ENCODE measurements around the gene KCTD12.

KCTD12 gene

GRCh38 chr13:76874479-76874878 is 11.7 kb downstream of the KCTD12 start:
- no peak for ATAC-seq (ENCODE audit: insufficient read depth, low read depth)

DNA sequence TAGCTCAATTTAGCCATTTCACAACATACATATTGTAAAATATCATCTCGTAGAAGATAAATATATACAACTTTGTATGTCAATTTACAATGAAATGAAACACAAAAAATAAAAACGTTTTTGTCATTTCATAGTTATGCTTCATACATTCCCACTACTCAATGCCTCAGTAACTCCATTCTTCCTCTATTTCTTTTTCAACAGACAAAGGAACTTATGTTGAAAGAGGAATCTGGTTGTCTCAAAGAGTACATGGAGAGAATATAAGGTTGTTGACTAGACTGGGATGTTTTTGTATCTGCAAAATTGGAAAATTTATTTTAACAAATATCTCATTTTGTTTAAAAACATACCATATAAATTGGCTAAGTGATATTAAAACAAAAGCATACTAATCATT is 12.8 kb downstream of the KCTD12 start:
- Histone ChIP-seq H3K79me2 (ENCODE audit: insufficient read depth, low read length) (no peaks in the 10 kb centered on the region), H3K4me1 (ENCODE audit: insufficient read depth, low read length) (no peaks in the 10 kb centered on the region), H3K9ac (ENCODE audit: low read depth, low read length) (no peak overlapping the region), H3K36me3 (ENCODE audit: insufficient read depth, low read length) (no peaks in the 10 kb centered on the region), H3K27me3 (ENCODE audit: insufficient read depth, low read length, poor library complexity) (peaks cover 8% of the 10 kb centered on the region), H2AFZ (ENCODE audit: low read depth, low read length) (no peak overlapping the region), H3K4me2 (ENCODE audit: insufficient read depth, low read length) (no peak overlapping the region), H3K9me3 (ENCODE audit: insufficient read depth, low read length, severe bottlenecking) (no peaks in the 10 kb centered on the region), H3K4me3 (ENCODE audit: low read depth in 1 of 2, low read length in 2 of 2) (no peak overlapping the region), H4K20me1 (ENCODE audit: insufficient read depth, low read length) (no peaks in the 10 kb centered on the region), H3K27ac (ENCODE audit: low read length) (no peak overlapping the region)
- TF ChIP-seq CTCF (IDR thresholded peaks at IDR 0.05; ENCODE audit: borderline replicate concordance, extremely low read depth, low read length, poor library complexity, severe bottlenecking) (no peak), EZH2 (IDR thresholded peaks at IDR 0.05; ENCODE audit: borderline replicate concordance, low read depth, low read length, severe bottlenecking) (no peak)
- DNase-seq (no peak), ATAC-seq (ENCODE audit: insufficient read depth, low read depth) (no peak)

More at GRCh38 chr13:76874479-76874878, 11.7 kb downstream of the KCTD12 start:
- no peak for DNase-seq
- H3K27ac ChIP-seq (ENCODE audit: low read length) = no peak overlapping the region
- peaks cover 8% of the 10 kb centered on the region for H3K27me3 ChIP-seq (ENCODE audit: insufficient read depth, low read length, poor library complexity)
- H3K9ac ChIP-seq (ENCODE audit: low read depth, low read length) = no peak overlapping the region
- no peaks in the 10 kb centered on the region for H4K20me1 ChIP-seq (ENCODE audit: insufficient read depth, low read length)
- no peak overlapping the region for H2AFZ ChIP-seq (ENCODE audit: low read depth, low read length)
- H3K36me3 ChIP-seq (ENCODE audit: insufficient read depth, low read length) = no peaks in the 10 kb centered on the region
- no peaks in the 10 kb centered on the region for H3K79me2 ChIP-seq (ENCODE audit: insufficient read depth, low read length)
- H3K9me3 ChIP-seq (ENCODE audit: insufficient read depth, low read length, severe bottlenecking) = no peaks in the 10 kb centered on the region
- peaks cover 7% of the 10 kb centered on the region for H3K4me1 ChIP-seq (ENCODE audit: insufficient read depth, low read length)
- no peak overlapping the region for H3K4me3 ChIP-seq (ENCODE audit: low read depth in 1 of 2, low read length in 2 of 2)
- TF ChIP-seq CTCF (IDR thresholded peaks at IDR 0.05; ENCODE audit: borderline replicate concordance, extremely low read depth, low read length, poor library complexity, severe bottlenecking) = no peak
- H3K4me2 ChIP-seq (ENCODE audit: insufficient read depth, low read length) = no peak overlapping the region

DNA sequence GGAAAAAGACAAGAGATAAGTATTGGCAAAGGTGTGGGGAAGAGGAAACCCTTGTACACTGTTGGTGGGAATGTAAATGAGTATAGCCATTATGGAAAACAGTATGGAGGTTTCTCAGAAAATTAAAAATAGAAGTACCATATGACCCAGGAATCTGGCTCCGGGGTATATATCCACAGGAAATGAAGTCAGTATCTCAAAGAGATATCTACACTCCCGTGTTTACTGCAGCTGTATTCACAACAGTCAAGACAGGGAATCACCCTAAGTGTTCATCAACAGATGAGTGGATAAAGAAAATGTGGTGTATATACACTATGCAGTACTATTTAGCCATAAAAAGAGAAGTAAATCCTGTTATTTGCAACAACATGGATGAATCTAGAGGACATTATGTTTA is 13.5 kb downstream of the KCTD12 start:
- Histone ChIP-seq H3K27ac (ENCODE audit: low read length) (no peak overlapping the region), H2AFZ (ENCODE audit: low read depth, low read length) (no peak overlapping the region), H4K20me1 (ENCODE audit: insufficient read depth, low read length) (no peaks in the 10 kb centered on the region), H3K9ac (ENCODE audit: low read depth, low read length) (no peak overlapping the region), H3K4me2 (ENCODE audit: insufficient read depth, low read length) (no peak overlapping the region), H3K27me3 (ENCODE audit: insufficient read depth, low read length, poor library complexity) (peaks cover 8% of the 10 kb centered on the region), H3K36me3 (ENCODE audit: insufficient read depth, low read length) (no peaks in the 10 kb centered on the region), H3K4me3 (ENCODE audit: low read depth in 1 of 2, low read length in 2 of 2) (no peak overlapping the region), H3K79me2 (ENCODE audit: insufficient read depth, low read length) (no peaks in the 10 kb centered on the region), H3K9me3 (ENCODE audit: insufficient read depth, low read length, severe bottlenecking) (no peaks in the 10 kb centered on the region), H3K4me1 (ENCODE audit: insufficient read depth, low read length) (no peaks in the 10 kb centered on the region)
- TF ChIP-seq CTCF (IDR thresholded peaks at IDR 0.05; ENCODE audit: borderline replicate concordance, extremely low read depth, low read length, poor library complexity, severe bottlenecking) (no peak), EZH2 (IDR thresholded peaks at IDR 0.05; ENCODE audit: borderline replicate concordance, low read depth, low read length, severe bottlenecking) (no peak)
- DNase-seq (no peak), ATAC-seq (ENCODE audit: insufficient read depth, low read depth) (no peak)

DNA sequence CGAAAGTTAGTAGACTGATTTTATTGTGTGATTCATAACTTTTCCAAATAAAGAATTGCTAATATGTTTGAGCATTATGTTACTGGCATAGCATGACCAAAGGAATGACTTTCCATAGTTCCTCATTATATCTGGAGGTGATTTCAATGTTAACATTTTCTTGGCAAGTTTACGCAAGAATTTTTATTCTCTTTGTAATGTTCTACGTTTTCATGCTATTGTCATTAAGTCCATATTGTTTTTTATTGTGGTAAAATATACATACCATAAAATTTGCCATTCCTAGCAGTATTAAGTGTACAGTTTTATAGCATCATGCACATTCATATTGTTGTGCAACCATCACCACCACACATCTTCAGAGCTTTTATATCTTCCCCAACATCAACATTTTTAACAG is 14.8 kb downstream of the KCTD12 start:
- Histone ChIP-seq H3K9ac (ENCODE audit: low read depth, low read length) (no peak overlapping the region), H3K36me3 (ENCODE audit: insufficient read depth, low read length) (no peaks in the 10 kb centered on the region), H3K27ac (ENCODE audit: low read length) (no peak overlapping the region), H3K9me3 (ENCODE audit: insufficient read depth, low read length, severe bottlenecking) (no peaks in the 10 kb centered on the region), H3K4me1 (ENCODE audit: insufficient read depth, low read length) (no peaks in the 10 kb centered on the region), H4K20me1 (ENCODE audit: insufficient read depth, low read length) (no peaks in the 10 kb centered on the region), H3K79me2 (ENCODE audit: insufficient read depth, low read length) (no peaks in the 10 kb centered on the region), H3K4me3 (ENCODE audit: low read depth in 1 of 2, low read length in 2 of 2) (no peak overlapping the region), H3K4me2 (ENCODE audit: insufficient read depth, low read length) (no peak overlapping the region), H2AFZ (ENCODE audit: low read depth, low read length) (no peak overlapping the region), H3K27me3 (ENCODE audit: insufficient read depth, low read length, poor library complexity) (peaks cover 8% of the 10 kb centered on the region)
- TF ChIP-seq EZH2 (IDR thresholded peaks at IDR 0.05; ENCODE audit: borderline replicate concordance, low read depth, low read length, severe bottlenecking) = no peak
- no peak for TF ChIP-seq CTCF (IDR thresholded peaks at IDR 0.05; ENCODE audit: borderline replicate concordance, extremely low read depth, low read length, poor library complexity, severe bottlenecking)
- ATAC-seq (ENCODE audit: insufficient read depth, low read depth) = no peak
- no peak for DNase-seq
